ENCODE results near the gene DLK2.

DLK2 gene

GRCh38 chr6:43492673-43493072 lies 37.3 kb upstream of the DLK2 start:
- TF ChIP-seq CTCF (conservative IDR thresholded peaks at IDR 0.05), result no peak
- H3K27ac ChIP-seq, result no peak overlapping the region

DNA sequence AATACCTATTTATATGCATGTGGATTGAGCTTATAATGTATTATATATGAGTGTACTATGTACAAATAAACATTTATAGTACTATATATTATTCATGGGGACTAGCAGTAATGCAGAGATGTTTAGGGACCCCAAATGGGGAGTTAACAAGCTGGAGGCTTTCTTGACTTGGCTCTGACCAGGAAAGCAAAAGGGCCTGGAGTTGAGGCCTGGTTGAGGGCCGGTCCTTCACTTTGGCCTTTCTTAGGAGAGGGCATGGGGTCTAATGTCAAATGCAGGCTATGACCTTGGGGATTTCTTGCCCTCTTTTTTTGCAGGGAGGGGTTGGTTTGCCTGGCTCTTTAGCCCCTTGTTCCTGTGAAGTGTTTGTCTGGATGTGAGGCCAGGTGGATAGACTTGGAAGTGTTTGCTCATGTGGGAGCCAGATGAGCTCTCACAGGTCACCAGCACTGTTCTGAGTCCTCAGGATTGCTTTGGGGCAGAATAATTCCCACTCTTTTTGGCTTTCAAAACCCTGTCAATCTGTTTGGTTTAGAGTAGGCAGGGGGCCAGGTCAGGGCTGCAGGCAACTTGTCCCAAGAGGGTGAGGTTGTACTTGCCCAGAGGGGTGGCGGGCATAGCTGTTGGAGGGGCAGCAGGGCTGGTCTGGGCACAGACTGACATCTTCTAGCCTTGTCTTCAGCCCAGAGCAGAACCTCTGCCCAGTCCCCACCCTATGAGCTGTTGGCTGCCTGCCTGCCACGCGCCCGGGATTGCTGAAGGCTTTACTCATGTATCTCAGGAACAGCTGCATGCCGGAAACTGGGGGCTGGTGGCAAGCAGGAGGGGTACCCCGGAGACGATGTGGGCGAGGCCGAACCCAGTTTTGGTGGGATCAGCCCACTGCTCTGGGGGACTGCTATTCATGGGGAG lies 36.7 kb upstream of the DLK2 start:
- TF ChIP-seq CTCF (conservative IDR thresholded peaks at IDR 0.05), result no peak
- H3K27ac ChIP-seq, result no peak overlapping the region

DNA sequence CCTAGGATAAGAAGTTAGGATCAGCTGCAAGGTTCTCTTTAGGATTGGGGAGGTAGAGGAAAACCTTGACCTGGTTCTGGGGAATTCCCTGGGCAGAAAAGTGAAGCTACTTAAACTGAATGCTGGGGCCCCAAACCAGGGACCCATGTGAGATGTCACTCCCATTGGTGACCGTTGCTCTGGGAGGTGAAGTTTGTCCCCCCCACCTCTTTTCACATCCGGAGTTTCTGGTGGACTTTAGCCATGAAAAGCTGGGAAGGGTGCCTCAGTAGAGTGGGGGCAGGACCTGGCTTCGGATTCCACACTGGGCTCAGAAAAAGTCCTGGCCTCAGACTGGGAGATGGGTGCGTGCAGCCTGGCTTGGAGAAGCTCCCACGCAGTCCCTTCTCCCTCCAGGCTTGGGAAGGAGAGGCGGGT lies 35.2 kb upstream of the DLK2 start:
- TF ChIP-seq CTCF (conservative IDR thresholded peaks at IDR 0.05), result no peak
- no peak overlapping the region for H3K27ac ChIP-seq

- no peak overlapping the region for H3K27ac ChIP-seq
- TF ChIP-seq CTCF (conservative IDR thresholded peaks at IDR 0.05), result no peak
Measured at GRCh38 chr6:43489277-43490072, 34.1 kb upstream of the DLK2 start.

GRCh38 chr6:43488667-43489276 lies 33.4 kb upstream of the DLK2 start:
- TF ChIP-seq CTCF (conservative IDR thresholded peaks at IDR 0.05), result no peak
- H3K27ac ChIP-seq, result no peak overlapping the region

- H3K27ac ChIP-seq, result no peak overlapping the region
- TF ChIP-seq CTCF (conservative IDR thresholded peaks at IDR 0.05), result no peak
Measured at GRCh38 chr6:43481591-43482236, 26.4 kb upstream of the DLK2 start.
